OCI-LY7 (cell line): Measurements from ENCODE around the gene FMNL3. TPM values are rescaled to one million over a fixed set of nuclear protein-coding genes. Genes with fewer than 3 reads are reported as not detected.

Experiments
- BruUV-seq: library from RNA; stranded (reverse); fragments of 400-500 nt; replicated peaks from 2 replicates; lab custom pipeline; 2021; lab: Mats Ljungman, UMichigan
- CTCF ChIA-PET: fragments of 300-600 bp; sonication (Branson Sonifier 250); formaldehyde crosslinking; loops from one replicate; lab custom pipeline; 2022; ENCODE audit warnings: antibody characterized with exemption; ENCODE audit not compliant: unreplicated experiment; lab: Charles Lee
- POLR2A ChIA-PET: fragments of 300-600 bp; sonication (Branson Sonifier 250); formaldehyde crosslinking; loops from one replicate; lab custom pipeline; 2022; ENCODE audit warnings: antibody characterized with exemption; lab: Charles Lee
- DNase-seq: peaks from one replicate; pipeline ENCODE4 v3.0.0-alpha.2; 2015; ENCODE audit warnings: low spot score
- H2AFZ ChIP-seq: fragments of 200-600 bp; sonication (generic), shearing (Covaris generic); 2 replicates; pipeline ENCODE4 v1.6.1; 2014; ENCODE audit warnings: mild to moderate bottlenecking, antibody characterized with exemption, low read length, moderate library complexity
- H3K27ac ChIP-seq: fragments of 200-600 bp; sonication (generic); 2 replicates; pipeline ENCODE4 v1.5.1; 2014; ENCODE audit warnings: mixed run types, low read depth, mild to moderate bottlenecking, moderate library complexity, low read length, inconsistent platforms; ENCODE audit not compliant: poor library complexity, severe bottlenecking
- H3K36me3 ChIP-seq: fragments of 200-600 bp; sonication (generic); 2 replicates; pipeline ENCODE4 v1.6.1; 2014; ENCODE audit warnings: mild to moderate bottlenecking, antibody characterized with exemption, low read length, moderate library complexity, mixed read lengths; ENCODE audit not compliant: insufficient read depth
- H3K4me1 ChIP-seq: fragments of 200-600 bp; sonication (generic); 2 replicates; pipeline ENCODE4 v1.5.1; 2014; ENCODE audit warnings: mild to moderate bottlenecking, low read length; ENCODE audit not compliant: insufficient read depth, poor library complexity, severe bottlenecking
- H3K4me2 ChIP-seq: fragments of 200-600 bp; sonication (generic); 2 replicates; pipeline ENCODE4 v1.6.1; 2014; ENCODE audit warnings: mild to moderate bottlenecking, low read length
- H3K4me3 ChIP-seq: fragments of 200-600 bp; sonication (generic); 2 replicates; pipeline ENCODE4 v1.5.1; 2014; ENCODE audit warnings: mild to moderate bottlenecking, low read depth, low read length; ENCODE audit not compliant: poor library complexity, severe bottlenecking
- H3K79me2 ChIP-seq: fragments of 200-600 bp; sonication (generic); 2 replicates; pipeline ENCODE4 v1.6.1; 2016; ENCODE audit warnings: low read depth, mild to moderate bottlenecking, low read length, moderate library complexity, mixed read lengths; ENCODE audit not compliant: insufficient read depth
- H3K9me2 ChIP-seq: fragments of 200-600 bp; sonication (generic); 2 replicates; pipeline ENCODE4 v1.6.1; 2016; ENCODE audit warnings: mild to moderate bottlenecking, low read length, mixed read lengths; ENCODE audit not compliant: insufficient read depth
- H3K9me3 ChIP-seq: fragments of 200-600 bp; sonication (generic); 2 replicates; pipeline ENCODE4 v1.6.1; 2014; ENCODE audit warnings: mild to moderate bottlenecking, mixed run types, low read length, mixed read lengths
- H4K20me1 ChIP-seq: fragments of 200-600 bp; sonication (generic); 2 replicates; pipeline ENCODE4 v1.6.1; 2014; ENCODE audit warnings: mild to moderate bottlenecking, antibody characterized with exemption, low read length, moderate library complexity, mixed read lengths; ENCODE audit not compliant: insufficient read depth
- EZH2phosphoT487 ChIP-seq: fragments of 200-600 bp; sonication (generic); IDR thresholded peaks from 2 replicates; pipeline ENCODE4 v1.6.1; 2018; ENCODE audit warnings: low read depth, borderline replicate concordance, mild to moderate bottlenecking, mixed run types, antibody characterized with exemption, low read length, moderate library complexity, mixed read lengths
- intact Hi-C: fragments of 100-400 bp; cut with micrococcal nuclease; formaldehyde crosslinking; loops from one replicate; pipeline ENCODE4 v1.10.0; 2022; ENCODE audit not compliant: unreplicated experiment
- total RNA-seq, 2 experiments: library from RNA; depleted of rRNA in 1 of 2; stranded (reverse); fragments of >200 nt in 1 of 2; shearing (Covaris generic) in 1 of 2; gene quantifications; 2 replicates each; pipeline ENCODE4 v1.2.3, GENCODE V29; 2014 to 2022
- TF ChIP-seq, protein P1 (sequence below): fragments of 200-600 bp; sonication (generic); conservative IDR thresholded peaks from 2 replicates; pipeline ENCODE4 v1.5.1; 2014; ENCODE audit warnings: mild to moderate bottlenecking, antibody characterized with exemption, low read length, moderate library complexity, mixed read lengths

Gene FMNL3
- total RNA-seq, 2 experiments from 2014 or later = 13.8 to 28.7 TPM

DNA sequence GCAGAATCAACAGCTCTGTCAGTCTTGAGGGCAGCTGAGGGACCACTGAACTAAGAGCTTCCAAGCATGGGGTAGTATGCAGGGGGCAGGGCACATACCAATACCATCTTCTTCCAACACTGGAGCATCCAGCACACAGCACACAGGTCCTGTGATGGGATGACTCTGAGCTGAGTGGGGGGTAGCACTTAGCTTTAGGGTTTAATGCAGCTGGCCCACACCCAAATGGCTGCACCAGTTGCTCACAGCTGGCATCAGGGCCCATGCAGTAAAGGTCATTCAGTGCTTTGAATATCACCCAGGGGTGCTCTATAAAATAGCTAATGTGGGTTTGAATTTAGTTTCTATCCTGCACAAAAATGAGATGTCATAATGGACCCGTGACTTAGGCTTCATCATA lies 103.5 kb downstream of the FMNL3 start:
- Histone ChIP-seq H3K4me3 (no peak overlapping the region), H2AFZ (no peak overlapping the region), H4K20me1 (no peaks in the 10 kb centered on the region), H3K36me3 (no peaks in the 10 kb centered on the region), H3K27ac (no peak overlapping the region), H3K9me2 (no peaks in the 10 kb centered on the region), H3K4me2 (no peak overlapping the region), H3K79me2 (no peaks in the 10 kb centered on the region), H3K9me3 (no peaks in the 10 kb centered on the region), H3K4me1 (peaks cover 10% of the 10 kb centered on the region)
- no peak for TF ChIP-seq EZH2phosphoT487
- TF ChIP-seq, protein P1, sequence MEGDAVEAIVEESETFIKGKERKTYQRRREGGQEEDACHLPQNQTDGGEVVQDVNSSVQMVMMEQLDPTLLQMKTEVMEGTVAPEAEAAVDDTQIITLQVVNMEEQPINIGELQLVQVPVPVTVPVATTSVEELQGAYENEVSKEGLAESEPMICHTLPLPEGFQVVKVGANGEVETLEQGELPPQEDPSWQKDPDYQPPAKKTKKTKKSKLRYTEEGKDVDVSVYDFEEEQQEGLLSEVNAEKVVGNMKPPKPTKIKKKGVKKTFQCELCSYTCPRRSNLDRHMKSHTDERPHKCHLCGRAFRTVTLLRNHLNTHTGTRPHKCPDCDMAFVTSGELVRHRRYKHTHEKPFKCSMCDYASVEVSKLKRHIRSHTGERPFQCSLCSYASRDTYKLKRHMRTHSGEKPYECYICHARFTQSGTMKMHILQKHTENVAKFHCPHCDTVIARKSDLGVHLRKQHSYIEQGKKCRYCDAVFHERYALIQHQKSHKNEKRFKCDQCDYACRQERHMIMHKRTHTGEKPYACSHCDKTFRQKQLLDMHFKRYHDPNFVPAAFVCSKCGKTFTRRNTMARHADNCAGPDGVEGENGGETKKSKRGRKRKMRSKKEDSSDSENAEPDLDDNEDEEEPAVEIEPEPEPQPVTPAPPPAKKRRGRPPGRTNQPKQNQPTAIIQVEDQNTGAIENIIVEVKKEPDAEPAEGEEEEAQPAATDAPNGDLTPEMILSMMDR = no peak
- DNase-seq = no peak
- CTCF ChIA-PET = no interaction called here
- intact Hi-C loops = no loop called here
- BruUV-seq = no TSS peak
- POLR2A ChIA-PET = interaction anchor here (1.6 kb wide), 1 partner anchor 9 kb away, joined by 4 read pairs; no protein-coding TSS in a partner anchor

DNA sequence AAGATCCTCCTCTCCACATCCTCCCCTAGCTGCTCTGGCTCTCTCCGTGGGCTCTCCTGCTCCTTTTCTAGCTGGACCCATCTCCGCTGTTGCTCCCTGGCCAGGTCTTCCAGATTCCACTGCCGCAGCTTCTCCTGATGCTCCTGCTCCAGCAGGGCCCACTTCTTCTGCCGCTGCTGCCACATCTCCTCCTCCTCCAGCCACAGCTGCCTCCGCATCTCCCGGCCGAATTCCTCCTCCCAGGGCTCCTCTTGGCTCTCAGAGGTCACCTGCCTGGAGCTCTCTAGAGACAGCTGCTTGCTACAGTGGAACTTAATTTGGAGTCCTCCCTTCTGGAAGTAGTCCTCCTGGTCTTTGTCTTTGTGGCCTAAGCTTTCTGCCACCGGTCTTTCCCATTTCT lies 107.2 kb downstream of the FMNL3 start:
- POLR2A ChIA-PET = interaction anchor here (0.6 kb wide), 1 partner anchor 10 kb away, joined by 3 read pairs; no protein-coding TSS in a partner anchor
- DNase-seq = no peak
- intact Hi-C loops = no loop called here
- peaks cover 4% of the 10 kb centered on the region for H3K4me1 ChIP-seq
- H3K27ac ChIP-seq = no peak overlapping the region
- TF ChIP-seq, protein P1 = no peak
- TF ChIP-seq EZH2phosphoT487 = no peak
- CTCF ChIA-PET = no interaction called here
- no peak overlapping the region for H3K4me2 ChIP-seq
- H3K4me3 ChIP-seq = no peak overlapping the region
- BruUV-seq = no TSS peak
- no peaks in the 10 kb centered on the region for H4K20me1 ChIP-seq
- H3K79me2 ChIP-seq = no peaks in the 10 kb centered on the region
- no peaks in the 10 kb centered on the region for H3K9me2 ChIP-seq
- H3K36me3 ChIP-seq = no peaks in the 10 kb centered on the region
- no peak overlapping the region for H2AFZ ChIP-seq
- H3K9me3 ChIP-seq = no peaks in the 10 kb centered on the region

- Histone ChIP-seq H4K20me1 (no peaks in the 10 kb centered on the region), H3K9me2 (no peaks in the 10 kb centered on the region), H3K36me3 (0 out of 2 replicates have a peak, but pooled peaks cover 4% of the 10 kb centered on the region), H3K4me2 (no peak overlapping the region), H2AFZ (no peak overlapping the region), H3K4me3 (no peak overlapping the region), H3K4me1 (no peaks in the 10 kb centered on the region), H3K27ac (no peak overlapping the region), H3K79me2 (no peaks in the 10 kb centered on the region), H3K9me3 (no peaks in the 10 kb centered on the region)
- intact Hi-C loops = no loop called here
- ChIA-PET POLR2A (no interaction called here), CTCF (no interaction called here)
- no peak for DNase-seq
- TF ChIP-seq, protein P1 = no peak
- no peak for TF ChIP-seq EZH2phosphoT487
- BruUV-seq = no TSS peak
Observed at GRCh38 chr12:49598527-49598926, 108.7 kb downstream of the FMNL3 start.
